Measurements from ENCODE around the gene ZBTB5. TPM values are rescaled to one million over a fixed set of nuclear protein-coding genes. Genes with fewer than 3 reads are reported as not detected.
A peak's percentile ranks its signal among the peaks of the same experiment; 100 is the strongest.

The ZBTB5 gene
- total RNA-seq, 1 experiment from 2014 or later: 30.6 TPM

DNA sequence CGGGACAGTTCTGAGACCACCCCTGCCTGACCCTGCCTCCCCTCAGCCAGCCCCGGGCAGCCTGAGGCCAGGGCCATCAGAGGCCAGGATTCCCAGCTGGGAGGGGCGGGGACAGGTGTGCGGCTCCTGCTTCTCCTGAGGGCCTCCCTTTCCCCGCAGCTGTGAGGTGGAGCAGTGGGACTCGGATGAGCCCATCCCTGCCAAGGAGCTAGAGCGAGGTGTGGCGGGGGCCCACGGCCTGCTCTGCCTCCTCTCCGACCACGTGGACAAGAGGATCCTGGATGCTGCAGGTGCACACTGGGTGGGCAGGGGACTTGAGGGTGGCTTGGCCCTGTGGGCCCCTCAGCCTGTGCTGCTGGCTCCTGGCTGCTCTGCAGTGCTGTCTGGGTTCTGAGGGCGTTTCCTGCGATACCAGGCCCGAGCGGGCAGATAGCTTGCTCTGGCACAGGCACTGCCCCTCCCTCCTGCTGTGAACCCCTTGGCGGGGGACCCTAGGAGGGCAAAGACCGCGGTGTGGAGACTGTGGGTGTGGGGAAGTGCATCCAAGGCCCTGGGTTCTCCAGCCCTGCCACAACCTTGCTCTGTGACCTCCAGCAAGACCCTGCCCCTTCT is 40.5 kb downstream of the ZBTB5 start:
- ATAC-seq: no peak
- Histone ChIP-seq H3K4me3 (ENCODE audit: low read depth in 2 of 2, low read length in 2 of 2) (no peak overlapping the region), H3K27me3 (ENCODE audit: control insufficient read depth, insufficient read depth, low read length) (no peaks in the 10 kb centered on the region), H3K27ac (ENCODE audit: low read length) (no peak overlapping the region; the same call in 1 of the 2 replicates), H3K9me3 (ENCODE audit: control insufficient read depth, insufficient read depth, low read depth, low read length) (no peaks in the 10 kb centered on the region), H3K36me3 (ENCODE audit: control insufficient read depth, insufficient read depth, low read length) (peaks cover 17% of the 10 kb centered on the region; the same call in 1 of the 2 replicates), H3K4me1 (ENCODE audit: control insufficient read depth, insufficient read depth, low read length) (peaks cover 27% of the 10 kb centered on the region)
- CTCF ChIA-PET: no interaction called here
- POLR2A ChIA-PET: interaction anchor here (1.4 kb wide), 1 partner anchor 40 kb away, joined by 8 read pairs; the partner anchor contains the start of gene ZBTB5
- intact Hi-C loops (cut with micrococcal nuclease; ENCODE audit: unreplicated experiment) (no loop called here), in situ Hi-C loops (cut with HindIII; ENCODE audit: low pct_unique_long_range_greater_than_20kb, low sequenced_read_pairs) (no loop called here)
- no peak for DNase-seq (ENCODE audit: low read depth, low spot score)
- TF ChIP-seq POLR2AphosphoS5 (IDR thresholded peaks at IDR 0.05; ENCODE audit: low read depth, low read length) (no peak), TCF7L2 (IDR thresholded peaks at IDR 0.05; ENCODE audit: low read depth, low read length) (no peak), SIN3A (IDR thresholded peaks at IDR 0.05; ENCODE audit: borderline replicate concordance, insufficient read depth, low read depth, low read length) (no peak)
- TF ChIP-seq, protein P1, sequence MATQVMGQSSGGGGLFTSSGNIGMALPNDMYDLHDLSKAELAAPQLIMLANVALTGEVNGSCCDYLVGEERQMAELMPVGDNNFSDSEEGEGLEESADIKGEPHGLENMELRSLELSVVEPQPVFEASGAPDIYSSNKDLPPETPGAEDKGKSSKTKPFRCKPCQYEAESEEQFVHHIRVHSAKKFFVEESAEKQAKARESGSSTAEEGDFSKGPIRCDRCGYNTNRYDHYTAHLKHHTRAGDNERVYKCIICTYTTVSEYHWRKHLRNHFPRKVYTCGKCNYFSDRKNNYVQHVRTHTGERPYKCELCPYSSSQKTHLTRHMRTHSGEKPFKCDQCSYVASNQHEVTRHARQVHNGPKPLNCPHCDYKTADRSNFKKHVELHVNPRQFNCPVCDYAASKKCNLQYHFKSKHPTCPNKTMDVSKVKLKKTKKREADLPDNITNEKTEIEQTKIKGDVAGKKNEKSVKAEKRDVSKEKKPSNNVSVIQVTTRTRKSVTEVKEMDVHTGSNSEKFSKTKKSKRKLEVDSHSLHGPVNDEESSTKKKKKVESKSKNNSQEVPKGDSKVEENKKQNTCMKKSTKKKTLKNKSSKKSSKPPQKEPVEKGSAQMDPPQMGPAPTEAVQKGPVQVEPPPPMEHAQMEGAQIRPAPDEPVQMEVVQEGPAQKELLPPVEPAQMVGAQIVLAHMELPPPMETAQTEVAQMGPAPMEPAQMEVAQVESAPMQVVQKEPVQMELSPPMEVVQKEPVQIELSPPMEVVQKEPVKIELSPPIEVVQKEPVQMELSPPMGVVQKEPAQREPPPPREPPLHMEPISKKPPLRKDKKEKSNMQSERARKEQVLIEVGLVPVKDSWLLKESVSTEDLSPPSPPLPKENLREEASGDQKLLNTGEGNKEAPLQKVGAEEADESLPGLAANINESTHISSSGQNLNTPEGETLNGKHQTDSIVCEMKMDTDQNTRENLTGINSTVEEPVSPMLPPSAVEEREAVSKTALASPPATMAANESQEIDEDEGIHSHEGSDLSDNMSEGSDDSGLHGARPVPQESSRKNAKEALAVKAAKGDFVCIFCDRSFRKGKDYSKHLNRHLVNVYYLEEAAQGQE (IDR thresholded peaks at IDR 0.05; ENCODE audit: insufficient read depth in 1 of 2, low read depth in 2 of 2, low read length in 1 of 2): no peak
- TF ChIP-seq, protein P2, sequence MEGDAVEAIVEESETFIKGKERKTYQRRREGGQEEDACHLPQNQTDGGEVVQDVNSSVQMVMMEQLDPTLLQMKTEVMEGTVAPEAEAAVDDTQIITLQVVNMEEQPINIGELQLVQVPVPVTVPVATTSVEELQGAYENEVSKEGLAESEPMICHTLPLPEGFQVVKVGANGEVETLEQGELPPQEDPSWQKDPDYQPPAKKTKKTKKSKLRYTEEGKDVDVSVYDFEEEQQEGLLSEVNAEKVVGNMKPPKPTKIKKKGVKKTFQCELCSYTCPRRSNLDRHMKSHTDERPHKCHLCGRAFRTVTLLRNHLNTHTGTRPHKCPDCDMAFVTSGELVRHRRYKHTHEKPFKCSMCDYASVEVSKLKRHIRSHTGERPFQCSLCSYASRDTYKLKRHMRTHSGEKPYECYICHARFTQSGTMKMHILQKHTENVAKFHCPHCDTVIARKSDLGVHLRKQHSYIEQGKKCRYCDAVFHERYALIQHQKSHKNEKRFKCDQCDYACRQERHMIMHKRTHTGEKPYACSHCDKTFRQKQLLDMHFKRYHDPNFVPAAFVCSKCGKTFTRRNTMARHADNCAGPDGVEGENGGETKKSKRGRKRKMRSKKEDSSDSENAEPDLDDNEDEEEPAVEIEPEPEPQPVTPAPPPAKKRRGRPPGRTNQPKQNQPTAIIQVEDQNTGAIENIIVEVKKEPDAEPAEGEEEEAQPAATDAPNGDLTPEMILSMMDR (IDR thresholded peaks at IDR 0.05): no peak
- BruUV-seq (replicated peaks): no TSS peak

DNA sequence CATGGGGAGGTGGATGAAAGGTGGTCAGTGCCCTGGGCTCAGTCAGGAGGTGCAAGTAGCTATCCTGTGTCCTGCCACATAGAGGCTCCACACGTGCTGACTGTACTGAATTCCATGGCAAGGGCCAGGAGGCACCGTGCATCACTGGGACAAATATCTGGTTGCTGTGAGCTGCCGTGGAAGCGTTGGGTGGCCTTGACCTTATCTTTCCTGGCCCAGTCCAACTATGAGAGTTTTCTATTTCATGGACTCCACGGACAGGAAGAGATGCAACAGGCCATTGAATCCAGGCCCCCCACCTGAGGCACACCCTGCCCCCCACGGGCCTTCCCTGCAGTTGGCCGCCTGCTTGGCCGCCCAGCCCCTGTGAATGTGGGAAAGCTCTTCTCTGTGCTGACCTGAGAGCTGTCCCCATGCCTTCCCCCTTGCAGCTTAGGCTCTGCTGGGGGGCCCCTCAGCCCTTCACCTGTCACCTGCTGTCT is 41.0 kb downstream of the ZBTB5 start:
- intact Hi-C loops (cut with micrococcal nuclease; ENCODE audit: unreplicated experiment) (no loop called here), in situ Hi-C loops (cut with HindIII; ENCODE audit: low pct_unique_long_range_greater_than_20kb, low sequenced_read_pairs) (no loop called here)
- CTCF ChIA-PET: no interaction called here

More for the DNA sequence above, 41.0 kb downstream of the ZBTB5 start:
- POLR2A ChIA-PET: interaction anchor here (1.4 kb wide), 1 partner anchor 41 kb away, joined by 8 read pairs; the partner anchor contains the start of gene ZBTB5
- Histone ChIP-seq H3K27me3 (ENCODE audit: control insufficient read depth, insufficient read depth, low read length) (no peaks in the 10 kb centered on the region), H3K9me3 (ENCODE audit: control insufficient read depth, insufficient read depth, low read depth, low read length) (no peaks in the 10 kb centered on the region), H3K4me3 (ENCODE audit: low read depth in 2 of 2, low read length in 2 of 2) (peak overlapping the region; percentile 72 to 96; a peak in 3 of 4 replicates), H3K27ac (ENCODE audit: low read length) (peak overlapping the region; percentile 96), H3K4me1 (ENCODE audit: control insufficient read depth, insufficient read depth, low read length) (peaks cover 27% of the 10 kb centered on the region), H3K36me3 (ENCODE audit: control insufficient read depth, insufficient read depth, low read length) (peaks cover 16% of the 10 kb centered on the region; the same call in 1 of the 2 replicates)
- no TSS peak for BruUV-seq (replicated peaks)
- DNase-seq (ENCODE audit: low read depth, low spot score) (no peak), ATAC-seq (no peak)
- TF ChIP-seq SIN3A (IDR thresholded peaks at IDR 0.05; ENCODE audit: borderline replicate concordance, insufficient read depth, low read depth, low read length) (no peak), POLR2AphosphoS5 (IDR thresholded peaks at IDR 0.05; ENCODE audit: low read depth, low read length) (no peak), TCF7L2 (IDR thresholded peaks at IDR 0.05; ENCODE audit: low read depth, low read length) (no peak)
- TF ChIP-seq, protein P2 (IDR thresholded peaks at IDR 0.05): no peak
- TF ChIP-seq, protein P1 (IDR thresholded peaks at IDR 0.05; ENCODE audit: insufficient read depth in 1 of 2, low read depth in 2 of 2, low read length in 1 of 2): no peak
